Left ventricle myocardium inferior (tissue), 1 donor: ENCODE data around the gene MAJIN. TPM values are rescaled to one million over a fixed set of nuclear protein-coding genes. Genes with fewer than 3 reads are reported as not detected.
A peak's percentile ranks its signal among the peaks of the same experiment; 100 is the strongest.

ENCODE experiments used
- DNase-seq: peaks from one replicate; pipeline ENCODE4 v3.0.0-alpha.2; 2020
- H3K27ac ChIP-seq: fragments of 200-600 bp; replicated peaks from 2 replicates; pipeline ENCODE4 v1.8.0; 2021
- H3K27me3 ChIP-seq: fragments of 200-600 bp; 2 replicates; pipeline ENCODE4 v1.8.0; 2021; ENCODE audit warnings: low read depth
- H3K36me3 ChIP-seq: fragments of 200-600 bp; 2 replicates; pipeline ENCODE4 v1.8.0; 2021
- H3K4me1 ChIP-seq: fragments of 200-600 bp; 2 replicates; pipeline ENCODE4 v1.8.0; 2021
- H3K4me3 ChIP-seq: fragments of 200-600 bp; 2 replicates; pipeline ENCODE4 v1.8.0; 2021; ENCODE audit warnings: mild to moderate bottlenecking, moderate library complexity
- H3K9me3 ChIP-seq: fragments of 200-600 bp; replicated peaks from 2 replicates; pipeline ENCODE4 v1.8.0; 2021
- CTCF ChIP-seq: fragments of 200-600 bp; IDR thresholded peaks from 2 replicates; pipeline ENCODE4 v1.8.0; 2021; ENCODE audit warnings: antibody characterized with exemption, mild to moderate bottlenecking, borderline replicate concordance
- intact Hi-C: fragments of 100-400 bp; cut with micrococcal nuclease; formaldehyde crosslinking; loops from one replicate; pipeline ENCODE4 v1.11.0; 2022
- microRNA-seq: library from miRNA; unstranded; fragments of <30 nt; microRNA quantifications from one replicate; pipeline ENCODE4 v1.2.0, GENCODE V29; 2020
- total RNA-seq: library from RNA; stranded (reverse); fragmentation: NEBNext Ultra II Directional; extraction: Animal tissue kit (Norgen Biotek cat#: 25700); gene quantifications from one replicate; pipeline ENCODE4 v1.2.1, GENCODE V29; 2021
- donor health status: DM: no; HTN: yes; CAD: no; lungs with severe emphysema.

Gene MAJIN
- total RNA-seq, 1 donor from 2014 or later = not detected

GRCh38 chr11:64891215-64891848, 80.6 kb downstream of the MAJIN start:
- peak overlapping the region; percentile 79 for H3K27ac ChIP-seq
- no peak overlapping the region for H3K4me3 ChIP-seq
- intact Hi-C loops = no loop called here
- H3K4me1 ChIP-seq = peaks cover 63% of the 10 kb centered on the region
- H3K9me3 ChIP-seq = no peaks in the 10 kb centered on the region
- no peak for TF ChIP-seq CTCF
- peaks cover 8% of the 10 kb centered on the region for H3K36me3 ChIP-seq
- no peaks in the 10 kb centered on the region for H3K27me3 ChIP-seq
- no peak for DNase-seq

- peaks cover 4% of the 10 kb centered on the region for H3K36me3 ChIP-seq
- intact Hi-C loops = no loop called here
- DNase-seq = no peak
- peak overlapping the region; percentile 79 for H3K27ac ChIP-seq
- TF ChIP-seq CTCF = no peak
- no peaks in the 10 kb centered on the region for H3K9me3 ChIP-seq
- H3K27me3 ChIP-seq = no peaks in the 10 kb centered on the region
- peaks cover 63% of the 10 kb centered on the region for H3K4me1 ChIP-seq
- no peak overlapping the region for H3K4me3 ChIP-seq
Measured at GRCh38 chr11:64890522-64890939, 81.4 kb downstream of the MAJIN start.

- no peaks in the 10 kb centered on the region for H3K36me3 ChIP-seq
- H3K9me3 ChIP-seq = no peaks in the 10 kb centered on the region
- DNase-seq = no peak
- H3K4me1 ChIP-seq = peaks cover 55% of the 10 kb centered on the region
- intact Hi-C loops = no loop called here
- no peak overlapping the region for H3K4me3 ChIP-seq
- H3K27me3 ChIP-seq = no peaks in the 10 kb centered on the region
- peak overlapping the region; percentile 79 for H3K27ac ChIP-seq
- TF ChIP-seq CTCF = no peak
Measured at GRCh38 chr11:64888729-64889511, 83.0 kb downstream of the MAJIN start.

DNA sequence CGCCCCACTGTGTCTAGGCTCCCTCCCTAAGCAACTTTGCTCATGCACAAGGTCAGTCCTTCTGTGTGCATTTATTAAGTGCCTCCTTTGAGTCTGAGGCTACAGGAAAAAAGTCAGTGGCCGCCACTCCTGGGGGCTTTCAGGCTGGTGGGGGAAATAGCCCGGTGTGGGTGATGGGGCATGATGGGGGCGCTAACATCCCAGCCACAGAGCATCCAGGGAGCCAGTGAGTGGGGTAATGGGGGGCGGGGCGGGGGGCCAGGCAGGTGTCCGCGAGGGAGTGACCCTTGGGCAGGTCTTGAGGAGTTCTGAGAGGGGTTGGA, 83.5 kb downstream of the MAJIN start:
- H3K4me3 ChIP-seq = peak overlapping the region; percentile 49
- no peaks in the 10 kb centered on the region for H3K9me3 ChIP-seq
- H3K27me3 ChIP-seq = no peaks in the 10 kb centered on the region
- peak overlapping the region; percentile 76 for H3K27ac ChIP-seq
- H3K4me1 ChIP-seq = peaks cover 50% of the 10 kb centered on the region
- no peaks in the 10 kb centered on the region for H3K36me3 ChIP-seq
- no peak for TF ChIP-seq CTCF
- intact Hi-C loops = no loop called here
- no peak for DNase-seq

Small RNA genes lying within 50 kb of the gene (microRNA-seq; reads per million reads assigned to microRNA genes)
- not detected for gene MIR6749
- not detected for gene MIR6750
- gene MIR6879 = not detected

Other genes starting within 250 kb of the MAJIN start
- gene NRXN2, start 248.9 kb downstream of the MAJIN start, total RNA-seq = 0.71 TPM
- gene RASGRP2, start 228.0 kb downstream of the MAJIN start, total RNA-seq = 21.1 TPM
- 89.5 TPM for gene PYGM, start 212.1 kb downstream of the MAJIN start, total RNA-seq
- 188 TPM for gene SF1, start 193.6 kb downstream of the MAJIN start, total RNA-seq
- gene MAP4K2, start 168.9 kb downstream of the MAJIN start, total RNA-seq = 7.5 TPM
- 8.7 TPM for gene MEN1, start 161.6 kb downstream of the MAJIN start, total RNA-seq
- 1.1 TPM for gene CDC42BPG, start 127.5 kb downstream of the MAJIN start, total RNA-seq
- 40.3 TPM for gene EHD1, start 93.5 kb downstream of the MAJIN start, total RNA-seq
- 13.1 TPM for gene ATG2A, start 54.9 kb downstream of the MAJIN start, total RNA-seq
- gene PPP2R5B, start 47.4 kb downstream of the MAJIN start, total RNA-seq = 22.5 TPM
- not detected for gene GPHA2, start 36.2 kb downstream of the MAJIN start, total RNA-seq
- 1.3 TPM for gene BATF2, start 24.9 kb upstream of the MAJIN start, total RNA-seq
- 128 TPM for gene ARL2, start 42.1 kb upstream of the MAJIN start, total RNA-seq
- gene SNX15, start 55.3 kb upstream of the MAJIN start, total RNA-seq = 15.7 TPM
- gene SAC3D1, start 69.1 kb upstream of the MAJIN start, total RNA-seq = 5.6 TPM
- 4.8 TPM for gene NAALADL1, start 86.4 kb upstream of the MAJIN start, total RNA-seq
- gene CDCA5, start 111.9 kb upstream of the MAJIN start, total RNA-seq = 1.3 TPM
- 23.1 TPM for gene ZFPL1, start 112.1 kb upstream of the MAJIN start, total RNA-seq
- gene VPS51, start 124.1 kb upstream of the MAJIN start, total RNA-seq = 92.2 TPM
- gene TM7SF2, start 139.8 kb upstream of the MAJIN start, total RNA-seq = 56.7 TPM
- 6.1 TPM for gene ZNHIT2, start 145.6 kb upstream of the MAJIN start, total RNA-seq
- gene FAU, start 150.0 kb upstream of the MAJIN start, total RNA-seq = 629 TPM
- 32.1 TPM for gene MRPL49, start 150.2 kb upstream of the MAJIN start, total RNA-seq
- gene SYVN1, start 162.4 kb upstream of the MAJIN start, total RNA-seq = 25.6 TPM
- gene SPDYC, start 198.1 kb upstream of the MAJIN start, total RNA-seq = not detected
- gene CAPN1, start 209.8 kb upstream of the MAJIN start, total RNA-seq = 74.6 TPM